Stimulated activated CD8-positive, alpha-beta memory T cell treated with anti-CD3 and anti-CD28 coated beads, Interleukin-7, amount 100 ng/mL, for 4 hours (primary cell): ENCODE data around the gene FAAH2.
"Not testable (repeated sequence)": the region's sequence is repeated elsewhere in the genome, so short reads cannot be mapped to it uniquely, and the experiment has no call there.

Experiments used
- DNase-seq, 2 donors: peaks; one replicate each; pipeline ENCODE4 v3.0.0-alpha.2; 2020; ENCODE audit warnings: low read depth in 2 of 2

The FAAH2 gene

GRCh38 chrX:57380026-57380796, 93.7 kb downstream of the FAAH2 start:
- no peak for DNase-seq

- not testable (repeated sequence) for DNase-seq
These were observed 107.7 kb downstream of the FAAH2 start for GRCh38 chrX:57394162-57394561.

GRCh38 chrX:57403191-57403590, 116.7 kb downstream of the FAAH2 start:
- not testable (repeated sequence) for DNase-seq

GRCh38 chrX:57406149-57406548, 119.6 kb downstream of the FAAH2 start:
- DNase-seq, result no peak

GRCh38 chrX:57417827-57418226, 131.3 kb downstream of the FAAH2 start:
- DNase-seq, result no peak

- no peak for DNase-seq
These were observed 135.8 kb downstream of the FAAH2 start for GRCh38 chrX:57422289-57422688.

GRCh38 chrX:57422790-57423189, 136.3 kb downstream of the FAAH2 start:
- no peak for DNase-seq

- no peak for DNase-seq
These were observed 158.6 kb downstream of the FAAH2 start for GRCh38 chrX:57445076-57445475.

GRCh38 chrX:57445832-57446231, 159.3 kb downstream of the FAAH2 start:
- no peak for DNase-seq

- no peak for DNase-seq
These were observed 161.3 kb downstream of the FAAH2 start for GRCh38 chrX:57447856-57448255.

GRCh38 chrX:57451426-57452020, 165.0 kb downstream of the FAAH2 start:
- DNase-seq, result no peak

- DNase-seq, result no peak
These were observed 167.4 kb downstream of the FAAH2 start for GRCh38 chrX:57453901-57454300.

GRCh38 chrX:57481514-57481913, 195.0 kb downstream of the FAAH2 start:
- no peak for DNase-seq

- DNase-seq, result no peak
These were observed 230.0 kb downstream of the FAAH2 start for GRCh38 chrX:57516491-57516890.

GRCh38 chrX:57519578-57520118, 233.1 kb downstream of the FAAH2 start:
- DNase-seq, result no peak

GRCh38 chrX:57528670-57529255, 242.3 kb downstream of the FAAH2 start:
- DNase-seq, result no peak
